K562 (cell line): Measurements from ENCODE around the gene NTRK2. TPM values are rescaled to one million over a fixed set of nuclear protein-coding genes. Genes with fewer than 3 reads are reported as not detected.

Experiments
- ATAC-seq: fragments of 200-7000 bp; cut with Tn5 transposase; 3 replicates; pipeline ENCODE4 v1.9.1; 2020; ENCODE audit warnings: moderate library complexity
- BruUV-seq: library from RNA; stranded (reverse); fragments of 400-500 nt; replicated peaks from 2 replicates; lab custom pipeline; 2021; lab: Mats Ljungman, UMichigan
- CTCF ChIA-PET: fragments of 300-600 bp; formaldehyde crosslinking; extraction: SDS; loops from one replicate; lab custom pipeline; 2021; ENCODE audit warnings: low intra/inter-chr PET ratio; lab: Yijun Ruan, JAX
- POLR2A ChIA-PET: fragments of 300-600, 350-650 bp; sonication (Branson Sonifier 250); formaldehyde crosslinking; extraction: SDS; loops from one replicate; lab custom pipeline; 2021; ENCODE audit warnings: antibody characterized with exemption, inconsistent platforms; lab: Yijun Ruan, JAX
- DNase-seq, 4 experiments: peaks; one replicate each; pipeline versions ENCODE4 v3.0.0 to v3.0.0-alpha.2; 2011 to 2018; ENCODE audit warnings: low spot score in 3 of 4, mixed read lengths in 3 of 4; ENCODE audit errors: extremely low read depth in 1 of 4
- FAIRE-seq: peaks from 2 replicates; lab custom pipeline; 2011; peaks lifted over from hg19 to GRCh38; lab: Jason Lieb, UNC
- H2AFZ ChIP-seq: 2 replicates; pipeline ENCODE4 v1.6.0; 2011; ENCODE audit warnings: low read depth, low read length, control low read depth, inconsistent platforms
- H3K27ac ChIP-seq: fragments of 200-600 bp; 3 replicates; pipeline ENCODE4 v1.8.0; 2011; ENCODE audit warnings: low read depth, mild to moderate bottlenecking, control low read depth, inconsistent platforms, low read length, moderate library complexity, mixed read lengths; ENCODE audit errors: extremely low read depth
- H3K27me3 ChIP-seq, 2 experiments: fragments of 300-600 bp in 1 of 2; 2 replicates in 1 of 2; 3 replicates in 1 of 2; pipeline versions ENCODE4 v1.6.0 to v1.8.0; 2011; ENCODE audit warnings: inconsistent platforms in 2 of 2, low read length in 2 of 2, mild to moderate bottlenecking in 1 of 2, mixed read lengths in 1 of 2, moderate library complexity in 1 of 2; ENCODE audit not compliant: control insufficient read depth in 2 of 2, insufficient read depth in 2 of 2
- H3K36me3 ChIP-seq: fragments of 300-600 bp; 3 replicates; pipeline ENCODE4 v1.8.0; 2011; ENCODE audit warnings: mild to moderate bottlenecking, low read length, inconsistent platforms; ENCODE audit not compliant: control insufficient read depth, insufficient read depth
- H3K4me1 ChIP-seq, 2 experiments: fragments of 200-600 bp in 1 of 2; replicated peaks in 1 of 2; 2 replicates in 1 of 2; 3 replicates in 1 of 2; pipeline versions ENCODE4 v1.5.1 to v1.8.0; 2011; ENCODE audit warnings: inconsistent platforms in 2 of 2, low read length in 2 of 2, mild to moderate bottlenecking in 1 of 2, mixed read lengths in 1 of 2, moderate library complexity in 1 of 2; ENCODE audit not compliant: control insufficient read depth in 2 of 2, insufficient read depth in 2 of 2
- H3K4me2 ChIP-seq: 2 replicates; pipeline ENCODE4 v1.6.1; 2011; ENCODE audit warnings: low read length, control low read depth, inconsistent platforms, mixed read lengths; ENCODE audit not compliant: insufficient read depth
- H3K4me3 ChIP-seq: fragments of 200-600 bp; sonication (generic), shearing (Covaris generic); 2 replicates; pipeline ENCODE4 v1.5.1; 2016; ENCODE audit warnings: control low read depth, inconsistent platforms
- H3K79me2 ChIP-seq: fragments of 200-600 bp; 3 replicates; pipeline ENCODE4 v1.8.0; 2011; ENCODE audit warnings: low read length, inconsistent platforms; ENCODE audit not compliant: control insufficient read depth, insufficient read depth
- H3K9ac ChIP-seq, 2 experiments: 2 replicates each; pipeline versions ENCODE4 v1.6.0 to v1.6.1; 2011; ENCODE audit warnings: low read depth in 2 of 2, low read length in 2 of 2, control low read depth in 1 of 2, inconsistent platforms in 1 of 2, mild to moderate bottlenecking in 1 of 2, mixed read lengths in 1 of 2; ENCODE audit not compliant: insufficient read depth in 1 of 2
- H3K9me1 ChIP-seq: one replicate; pipeline ENCODE4 v1.6.0; 2011; ENCODE audit warnings: inconsistent platforms, mild to moderate bottlenecking, low read length, moderate library complexity; ENCODE audit not compliant: control insufficient read depth, insufficient read depth
- H3K9me3 ChIP-seq: replicated peaks from 2 replicates; pipeline ENCODE4 v1.5.1; 2011; ENCODE audit warnings: low read depth, low read length, inconsistent platforms; ENCODE audit not compliant: control insufficient read depth, insufficient read depth
- H4K20me1 ChIP-seq: replicated peaks from 2 replicates; pipeline ENCODE4 v1.6.1; 2011; ENCODE audit warnings: low read length, inconsistent platforms, mixed read lengths; ENCODE audit not compliant: control insufficient read depth, insufficient read depth
- CEBPB ChIP-seq: fragments of 450-650 bp; IDR thresholded peaks from 2 replicates; pipeline ENCODE4 v1.6.1; 2016; ENCODE audit warnings: missing genetic modification characterization, missing compliant biosample characterization
- CEBPG ChIP-seq, 3 experiments: fragments of 200-800 bp in 1 of 3; sonication (Bioruptor generic) in 1 of 3; sonication (generic) in 1 of 3; formaldehyde crosslinking in 1 of 3; IDR thresholded peaks in 2 of 3; conservative IDR thresholded peaks in 1 of 3; 2 replicates each; pipeline versions ENCODE4 v1.6.1 to v1.8.0; 2016 to 2022; ENCODE audit warnings: missing compliant biosample characterization in 2 of 3, missing genetic modification characterization in 2 of 3, mild to moderate bottlenecking in 1 of 3, missing genetic modification reagents in 1 of 3
- ETV6 ChIP-seq, 3 experiments: fragments of 150-350 bp in 1 of 3; sonication (generic) in 1 of 3; formaldehyde crosslinking in 1 of 3; IDR thresholded peaks; 2 replicates each; pipeline versions ENCODE4 v1.6.1 to v1.8.0; 2014 to 2022; ENCODE audit warnings: borderline replicate concordance in 2 of 3, low read depth in 2 of 3, antibody characterized with exemption in 1 of 3, low read length in 1 of 3, mild to moderate bottlenecking in 1 of 3, missing genetic modification reagents in 1 of 3
- WGBS: fragments of 100-300 bp; shearing (Covaris generic); methylation state at CpG from one replicate; pipeline ENCODE4 v1.1.6; 2016; ENCODE audit warnings: low coverage, mixed read lengths; ENCODE audit not compliant: insufficient coverage; ENCODE audit errors: missing lambda C conversion rate; 5-methylcytosine and 5-hydroxymethylcytosine counted together
- in situ Hi-C: fragments of 300-500 bp; cut with MboI; formaldehyde crosslinking; loops from 4 replicates; pipeline ENCODE4 v1.15.0; 2018; ENCODE audit warnings: inconsistent platforms, mixed read lengths
- intact Hi-C: fragments of 100-400 bp; cut with micrococcal nuclease; formaldehyde crosslinking; loops from 2 replicates; pipeline ENCODE4 v1.14.2; 2022
- polyA plus RNA-seq, 8 experiments: library from polyadenylated mRNA; depleted of rRNA in 4 of 8; stranded (reverse) in 5 of 8; unstranded in 3 of 8; fragments of >200 nt; fragmentation: Nextera tagmentation in 2 of 8; fragmentation: Illumina TruSeq in 1 of 8; extraction: Ambion mirVana in 2 of 8; extraction: Trizol in 1 of 8; gene quantifications; 2 replicates each; pipeline versions ENCODE4 v1.2.1 to v1.2.3, GENCODE V29; 2011 to 2014; ENCODE audit warnings: inconsistent platforms in 1 of 8, missing spikeins in 1 of 8
- total RNA-seq, 7 experiments: library from RNA; depleted of rRNA in 6 of 7; stranded (reverse); fragments of >200 nt in 6 of 7; fragmentation: Illumina TruSeq in 2 of 7; extraction: Trizol in 2 of 7; gene quantifications; 2 replicates each; pipeline versions ENCODE4 v1.2.1 to v1.2.3, GENCODE V29; 2011 to 2021; ENCODE audit warnings: low replicate concordance in 1 of 7
- TF ChIP-seq, protein P1 (sequence below): fragments of 450-650 bp; conservative IDR thresholded peaks from 2 replicates; pipeline ENCODE4 v1.6.1; 2016; ENCODE audit warnings: missing genetic modification characterization, low read depth, mild to moderate bottlenecking, missing compliant biosample characterization, moderate library complexity

NTRK2 gene
- total and polyA plus RNA-seq, 9 of the 15 experiments (the other 6 are each of a cell fraction or from before 2014, with no cell fraction given): not detected

DNA sequence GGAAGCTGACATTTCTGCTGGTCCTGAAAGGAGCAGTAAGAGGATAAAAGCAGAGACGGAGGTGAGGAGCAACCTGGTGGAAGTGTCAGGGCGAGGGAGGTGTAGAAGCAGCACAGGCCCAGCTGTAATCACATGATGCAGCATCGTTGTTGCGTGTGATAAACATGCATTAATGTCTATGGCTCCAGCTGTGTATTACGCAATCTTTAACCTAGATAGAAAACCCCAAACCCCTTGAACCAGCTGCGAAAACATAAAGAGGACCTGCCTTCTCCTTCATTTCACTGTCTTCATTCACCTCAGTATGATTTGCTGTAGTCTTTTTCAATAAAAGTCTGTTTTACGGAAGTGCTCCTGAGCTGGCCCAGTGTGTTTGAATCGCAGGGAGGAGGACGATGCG lies 162.9 kb downstream of the NTRK2 start:
- Histone ChIP-seq H3K9me3 (no peaks in the 10 kb centered on the region), H3K4me1 (no peaks in the 10 kb centered on the region), H3K4me2 (no peak overlapping the region), H4K20me1 (no peaks in the 10 kb centered on the region), H3K4me3 (no peak overlapping the region), H3K27me3 (no peaks in the 10 kb centered on the region), H3K27ac (no peak overlapping the region), H3K9me1 (no peaks in the 10 kb centered on the region), H3K9ac (no peak overlapping the region), H3K79me2 (no peaks in the 10 kb centered on the region), H3K36me3 (no peaks in the 10 kb centered on the region), H2AFZ (no peak overlapping the region)
- ATAC-seq (no peak), DNase-seq (no peak), FAIRE-seq (no peak)
- no peak for TF ChIP-seq CEBPG (CRISPR knock-in tag; IDR thresholded peaks at IDR 0.05)
- peak in 1 of 2 experiments; percentile 81; a peak in 2 of 4 replicates for TF ChIP-seq CEBPG (tag; conservative IDR thresholded peaks at IDR 0.05 in 1 of 2, IDR thresholded peaks at IDR 0.05 in 1 of 2)
- TF ChIP-seq CEBPB (tag): peak; percentile 72; the same call in 1 of the 2 replicates
- TF ChIP-seq, protein P1, sequence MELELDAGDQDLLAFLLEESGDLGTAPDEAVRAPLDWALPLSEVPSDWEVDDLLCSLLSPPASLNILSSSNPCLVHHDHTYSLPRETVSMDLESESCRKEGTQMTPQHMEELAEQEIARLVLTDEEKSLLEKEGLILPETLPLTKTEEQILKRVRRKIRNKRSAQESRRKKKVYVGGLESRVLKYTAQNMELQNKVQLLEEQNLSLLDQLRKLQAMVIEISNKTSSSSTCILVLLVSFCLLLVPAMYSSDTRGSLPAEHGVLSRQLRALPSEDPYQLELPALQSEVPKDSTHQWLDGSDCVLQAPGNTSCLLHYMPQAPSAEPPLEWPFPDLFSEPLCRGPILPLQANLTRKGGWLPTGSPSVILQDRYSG (tag): no peak
- 0% methylated on average over 9 of the region's 10 CpGs for WGBS
- ChIA-PET POLR2A (no interaction called here), CTCF (no interaction called here)
- in situ Hi-C loops (no loop called here), intact Hi-C loops (no loop called here)
- BruUV-seq: no TSS peak

DNA sequence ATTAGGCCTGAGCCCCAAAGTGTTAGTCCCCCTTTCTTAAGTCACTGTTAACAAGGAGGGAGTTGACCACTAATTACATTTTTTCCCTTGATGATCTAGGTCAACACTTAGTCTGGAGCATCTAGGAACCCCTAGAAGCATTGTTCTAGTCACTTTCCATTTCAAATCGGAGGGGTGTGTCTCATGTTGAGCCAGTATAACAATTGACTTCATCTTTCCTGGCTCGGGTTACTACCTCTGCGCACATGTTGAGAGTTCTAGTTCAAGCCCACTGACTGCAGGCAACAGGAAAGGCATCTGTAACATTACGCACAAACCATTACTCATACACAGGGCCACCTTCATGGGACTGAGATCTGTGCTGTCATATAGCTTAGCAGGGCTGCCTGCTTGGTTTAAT lies 164.9 kb downstream of the NTRK2 start:
- no peaks in the 10 kb centered on the region for H3K4me1 ChIP-seq
- no peaks in the 10 kb centered on the region for H3K9me3 ChIP-seq
- H3K79me2 ChIP-seq: no peaks in the 10 kb centered on the region
- in situ Hi-C loops: no loop called here
- no peak overlapping the region for H3K27ac ChIP-seq
- CTCF ChIA-PET: no interaction called here
- H3K9me1 ChIP-seq: no peaks in the 10 kb centered on the region
- no peak for DNase-seq
- no peak overlapping the region for H3K4me2 ChIP-seq
- no peak for ATAC-seq
- BruUV-seq: no TSS peak
- POLR2A ChIA-PET: interaction anchor here (1.0 kb wide), 1 partner anchor 10 kb away, joined by 3 read pairs; no protein-coding TSS in a partner anchor
- 0% methylated on average over 4 of the region's 4 CpGs for WGBS
- FAIRE-seq: no peak
- no peak overlapping the region for H3K9ac ChIP-seq
- no peak overlapping the region for H2AFZ ChIP-seq
- no peaks in the 10 kb centered on the region for H3K27me3 ChIP-seq
- intact Hi-C loops: no loop called here
- no peaks in the 10 kb centered on the region for H3K36me3 ChIP-seq
- H4K20me1 ChIP-seq: no peaks in the 10 kb centered on the region
- no peak overlapping the region for H3K4me3 ChIP-seq
- TF ChIP-seq ETV6 (IDR thresholded peaks at IDR 0.05; ENCODE audit: borderline replicate concordance in 1 of 2, low read depth in 2 of 2, low read length in 1 of 2) (no peak), ETV6 (CRISPR knock-in tag; IDR thresholded peaks at IDR 0.05; ENCODE audit: borderline replicate concordance) (no peak)
